Neural progenitor cell (in vitro differentiated cells): ENCODE data around the gene UCP1. TPM values are rescaled to one million over a fixed set of nuclear protein-coding genes. Genes with fewer than 3 reads are reported as not detected.

Source experiments
- DNase-seq: peaks from one replicate; pipeline ENCODE4 v3.0.0-alpha.2; 2016; ENCODE audit warnings: low spot score
- H2AFZ ChIP-seq: fragments of 200-600 bp; sonication (generic); replicated peaks from 2 replicates; pipeline ENCODE4 v1.6.1; 2016; ENCODE audit warnings: antibody characterized with exemption
- H3F3A ChIP-seq: fragments of 200-600 bp; sonication (generic); 2 replicates; pipeline ENCODE4 v1.6.1; 2016; ENCODE audit warnings: antibody characterized with exemption, low read depth
- H3K27ac ChIP-seq: fragments of 200-600 bp; sonication (generic); 2 replicates; pipeline ENCODE4 v1.5.1; 2016; ENCODE audit warnings: mild to moderate bottlenecking
- H3K27me3 ChIP-seq: fragments of 200-600 bp; sonication (generic); 2 replicates; pipeline ENCODE4 v1.6.1; 2016; ENCODE audit warnings: mild to moderate bottlenecking, moderate library complexity
- H3K36me3 ChIP-seq: fragments of 200-600 bp; sonication (generic); 2 replicates; pipeline ENCODE4 v1.5.1; 2016
- H3K4me1 ChIP-seq: fragments of 200-600 bp; sonication (generic); 2 replicates; pipeline ENCODE4 v1.6.1; 2016; ENCODE audit warnings: mixed run types
- H3K4me2 ChIP-seq: fragments of 200-600 bp; sonication (generic); 2 replicates; pipeline ENCODE4 v1.6.1; 2016
- H3K4me3 ChIP-seq: fragments of 200-600 bp; sonication (generic); 2 replicates; pipeline ENCODE4 v1.5.1; 2016
- H3K79me2 ChIP-seq: fragments of 200-600 bp; sonication (generic); 2 replicates; pipeline ENCODE4 v1.6.1; 2016; ENCODE audit warnings: low read depth
- H3K9ac ChIP-seq: fragments of 200-600 bp; sonication (generic); 2 replicates; pipeline ENCODE4 v1.6.1; 2016
- H3K9me3 ChIP-seq: fragments of 200-600 bp; sonication (generic); 2 replicates; pipeline ENCODE4 v1.5.1; 2016; ENCODE audit warnings: low read depth
- H4K20me1 ChIP-seq: fragments of 200-600 bp; sonication (generic); 2 replicates; pipeline ENCODE4 v1.6.1; 2016; ENCODE audit warnings: low read depth
- H3K27ac Mint-ChIP-seq: 3 replicates; pipeline ENCODE4 v1.8.0; 2021; ENCODE audit warnings: mixed read lengths
- H3K27me3 Mint-ChIP-seq: 2 replicates; pipeline ENCODE4 v1.8.0; 2022; ENCODE audit warnings: low read depth, mild to moderate bottlenecking, inconsistent platforms, moderate library complexity, mixed read lengths; ENCODE audit not compliant: insufficient read depth
- H3K36me3 Mint-ChIP-seq: 3 replicates; pipeline ENCODE4 v1.8.0; 2021; ENCODE audit warnings: mixed read lengths
- H3K4me1 Mint-ChIP-seq: 3 replicates; pipeline ENCODE4 v1.8.0; 2021; ENCODE audit warnings: mixed read lengths
- H3K4me3 Mint-ChIP-seq: 3 replicates; pipeline ENCODE4 v1.8.0; 2021; ENCODE audit warnings: mild to moderate bottlenecking, moderate library complexity, mixed read lengths
- H3K9me3 Mint-ChIP-seq: 3 replicates; pipeline ENCODE4 v1.8.0; 2020; ENCODE audit warnings: mixed read lengths
- CTCF ChIP-seq: fragments of 200-600 bp; sonication (generic); IDR thresholded peaks from 2 replicates; pipeline ENCODE4 v1.5.1; 2017; ENCODE audit warnings: antibody characterized with exemption, mild to moderate bottlenecking
- EZH2 ChIP-seq: fragments of 200-600 bp; sonication (generic); IDR thresholded peaks from 2 replicates; pipeline ENCODE4 v1.6.1; 2017; ENCODE audit warnings: antibody characterized with exemption, mild to moderate bottlenecking, moderate library complexity
- EZH2phosphoT487 ChIP-seq: fragments of 200-600 bp; sonication (generic); IDR thresholded peaks from 2 replicates; pipeline ENCODE4 v1.6.1; 2017; ENCODE audit warnings: antibody characterized with exemption
- total RNA-seq: library from RNA; depleted of rRNA; stranded (reverse); fragments of >200 nt; gene quantifications from 2 replicates; pipeline ENCODE4 v1.2.3, GENCODE V29; 2015; ENCODE audit warnings: low replicate concordance

Gene UCP1
- total RNA-seq, 1 donor from 2014 or later: 0.28 TPM

GRCh38 chr4:140612357-140612756 lies 43.6 kb upstream of the UCP1 start:
- no peak overlapping the region for H3K4me2 ChIP-seq
- no peak for DNase-seq
- no peak overlapping the region for H2AFZ ChIP-seq
- peaks cover 4% of the 10 kb centered on the region for H3K27me3 Mint-ChIP-seq
- H3K36me3 ChIP-seq: no peaks in the 10 kb centered on the region
- no peaks in the 10 kb centered on the region for H4K20me1 ChIP-seq
- no peak overlapping the region for H3K4me3 ChIP-seq
- no peak for TF ChIP-seq EZH2phosphoT487
- H3K4me1 Mint-ChIP-seq: peaks cover 17% of the 10 kb centered on the region
- H3K9ac ChIP-seq: no peak overlapping the region
- no peak overlapping the region for H3K27ac ChIP-seq
- no peaks in the 10 kb centered on the region for H3K36me3 Mint-ChIP-seq
- no peaks in the 10 kb centered on the region for H3K9me3 Mint-ChIP-seq
- H3K27me3 ChIP-seq: no peaks in the 10 kb centered on the region
- H3K27ac Mint-ChIP-seq: no peak overlapping the region
- H3K9me3 ChIP-seq: no peaks in the 10 kb centered on the region
- H3K4me3 Mint-ChIP-seq: no peak overlapping the region
- H3K4me1 ChIP-seq: peaks cover 3% of the 10 kb centered on the region
- no peaks in the 10 kb centered on the region for H3K79me2 ChIP-seq
- no peaks in the 10 kb centered on the region for H3F3A ChIP-seq

GRCh38 chr4:140611854-140612253 lies 43.1 kb upstream of the UCP1 start:
- Mint-ChIP-seq H3K4me3 (no peak overlapping the region), H3K27me3 (peaks cover 4% of the 10 kb centered on the region), H3K4me1 (peaks cover 17% of the 10 kb centered on the region), H3K9me3 (no peaks in the 10 kb centered on the region), H3K27ac (no peak overlapping the region), H3K36me3 (peaks cover under 1% of the 10 kb centered on the region)
- TF ChIP-seq EZH2: no peak
- no peak for TF ChIP-seq CTCF
- no peak for TF ChIP-seq EZH2phosphoT487
- Histone ChIP-seq H3K4me2 (no peak overlapping the region), H3K4me1 (no peaks in the 10 kb centered on the region), H3K36me3 (no peaks in the 10 kb centered on the region), H3K27ac (no peak overlapping the region), H3K27me3 (no peaks in the 10 kb centered on the region), H3K9ac (no peak overlapping the region), H3F3A (no peaks in the 10 kb centered on the region), H3K9me3 (no peaks in the 10 kb centered on the region), H3K4me3 (no peak overlapping the region), H4K20me1 (no peaks in the 10 kb centered on the region), H2AFZ (no peak overlapping the region), H3K79me2 (no peaks in the 10 kb centered on the region)
- DNase-seq: no peak

GRCh38 chr4:140609548-140610425 lies 41.0 kb upstream of the UCP1 start:
- Mint-ChIP-seq H3K36me3 (peaks cover 2% of the 10 kb centered on the region), H3K4me1 (peaks cover 17% of the 10 kb centered on the region), H3K9me3 (no peaks in the 10 kb centered on the region), H3K27me3 (peaks cover 4% of the 10 kb centered on the region), H3K4me3 (no peak overlapping the region), H3K27ac (peak overlapping the region; percentile 46)
- Histone ChIP-seq H3K4me1 (no peaks in the 10 kb centered on the region), H3K4me2 (no peak overlapping the region), H2AFZ (no peak overlapping the region), H3K4me3 (no peak overlapping the region), H3K27ac (no peak overlapping the region), H3K79me2 (no peaks in the 10 kb centered on the region), H4K20me1 (no peaks in the 10 kb centered on the region), H3K9ac (no peak overlapping the region), H3F3A (no peaks in the 10 kb centered on the region), H3K27me3 (no peaks in the 10 kb centered on the region), H3K9me3 (no peaks in the 10 kb centered on the region), H3K36me3 (no peaks in the 10 kb centered on the region)
- TF ChIP-seq EZH2 (no peak), CTCF (peak; percentile 50), EZH2phosphoT487 (no peak)
- DNase-seq: peak; percentile 51

GRCh38 chr4:140607852-140608251 lies 39.1 kb upstream of the UCP1 start:
- TF ChIP-seq EZH2phosphoT487: no peak
- TF ChIP-seq EZH2: no peak
- TF ChIP-seq CTCF: peak; percentile 12
- Histone ChIP-seq H3K79me2 (no peaks in the 10 kb centered on the region), H3K27me3 (no peaks in the 10 kb centered on the region), H3F3A (no peaks in the 10 kb centered on the region), H3K27ac (no peak overlapping the region), H3K4me1 (peaks cover 7% of the 10 kb centered on the region), H4K20me1 (no peaks in the 10 kb centered on the region), H2AFZ (no peak overlapping the region), H3K4me2 (no peak overlapping the region), H3K4me3 (no peak overlapping the region), H3K36me3 (no peaks in the 10 kb centered on the region), H3K9me3 (no peaks in the 10 kb centered on the region), H3K9ac (no peak overlapping the region)
- no peak overlapping the region for H3K4me3 Mint-ChIP-seq
- no peaks in the 10 kb centered on the region for H3K9me3 Mint-ChIP-seq
- DNase-seq: no peak
- H3K36me3 Mint-ChIP-seq: peaks cover 2% of the 10 kb centered on the region
- H3K27me3 Mint-ChIP-seq: peaks cover 4% of the 10 kb centered on the region
- H3K27ac Mint-ChIP-seq: no peak overlapping the region
- peaks cover 30% of the 10 kb centered on the region for H3K4me1 Mint-ChIP-seq
